Stomach (tissue), 4 donors: Measurements from ENCODE around the gene ITLN1.

Experiments used
- CTCF ChIP-seq, 7 experiments: fragments of 450-650 bp in 4 of 7; fragments of 200-600 bp in 3 of 7; sonication (generic) in 3 of 7; IDR thresholded peaks; one replicate each; pipeline ENCODE4 v1.5.1; 2016 to 2019; ENCODE audit warnings: antibody characterized with exemption in 7 of 7, control low read depth in 2 of 7, mild to moderate bottlenecking in 1 of 7
- POLR2A ChIP-seq, 4 donors: fragments of 450-650 bp; IDR thresholded peaks; one replicate each; pipeline ENCODE4 v1.6.1; 2016; ENCODE audit warnings: antibody characterized with exemption in 4 of 4, control low read depth in 2 of 4, mild to moderate bottlenecking in 1 of 4, moderate library complexity in 1 of 4

GRCh38 chr1:160911441-160911840 is 26.5 kb upstream of the ITLN1 start:
- TF ChIP-seq CTCF (IDR thresholded peaks at IDR 0.05), result no peak
- TF ChIP-seq POLR2A (IDR thresholded peaks at IDR 0.05), result no peak
